NT2/D1 (cell line): ENCODE measurements around the gene CCR5.

ENCODE experiments used
- SUZ12 ChIP-seq: IDR thresholded peaks from 2 replicates; pipeline ENCODE4 v1.6.1; 2011; ENCODE audit not compliant: insufficient read length, insufficient read depth; ENCODE audit errors: extremely low read depth
- YY1 ChIP-seq: IDR thresholded peaks from 2 replicates; pipeline ENCODE4 v1.6.1; 2011; ENCODE audit not compliant: insufficient read length, insufficient read depth

- TF ChIP-seq SUZ12: no peak
- TF ChIP-seq YY1: no peak
Observed at GRCh38 chr3:46356909-46357308, 13.8 kb upstream of the CCR5 start.
